ENCODE results near the gene BAG5.

BAG5 gene

GRCh38 chr14:103542605-103543088 lies 19.8 kb downstream of the BAG5 start:
- no peak overlapping the region for H3K4me3 ChIP-seq (ENCODE audit: low read depth, low read length)
- TF ChIP-seq, protein P1, sequence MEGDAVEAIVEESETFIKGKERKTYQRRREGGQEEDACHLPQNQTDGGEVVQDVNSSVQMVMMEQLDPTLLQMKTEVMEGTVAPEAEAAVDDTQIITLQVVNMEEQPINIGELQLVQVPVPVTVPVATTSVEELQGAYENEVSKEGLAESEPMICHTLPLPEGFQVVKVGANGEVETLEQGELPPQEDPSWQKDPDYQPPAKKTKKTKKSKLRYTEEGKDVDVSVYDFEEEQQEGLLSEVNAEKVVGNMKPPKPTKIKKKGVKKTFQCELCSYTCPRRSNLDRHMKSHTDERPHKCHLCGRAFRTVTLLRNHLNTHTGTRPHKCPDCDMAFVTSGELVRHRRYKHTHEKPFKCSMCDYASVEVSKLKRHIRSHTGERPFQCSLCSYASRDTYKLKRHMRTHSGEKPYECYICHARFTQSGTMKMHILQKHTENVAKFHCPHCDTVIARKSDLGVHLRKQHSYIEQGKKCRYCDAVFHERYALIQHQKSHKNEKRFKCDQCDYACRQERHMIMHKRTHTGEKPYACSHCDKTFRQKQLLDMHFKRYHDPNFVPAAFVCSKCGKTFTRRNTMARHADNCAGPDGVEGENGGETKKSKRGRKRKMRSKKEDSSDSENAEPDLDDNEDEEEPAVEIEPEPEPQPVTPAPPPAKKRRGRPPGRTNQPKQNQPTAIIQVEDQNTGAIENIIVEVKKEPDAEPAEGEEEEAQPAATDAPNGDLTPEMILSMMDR (IDR thresholded peaks at IDR 0.05; ENCODE audit: borderline replicate concordance, insufficient read depth, low read depth, low read length) = no peak

DNA sequence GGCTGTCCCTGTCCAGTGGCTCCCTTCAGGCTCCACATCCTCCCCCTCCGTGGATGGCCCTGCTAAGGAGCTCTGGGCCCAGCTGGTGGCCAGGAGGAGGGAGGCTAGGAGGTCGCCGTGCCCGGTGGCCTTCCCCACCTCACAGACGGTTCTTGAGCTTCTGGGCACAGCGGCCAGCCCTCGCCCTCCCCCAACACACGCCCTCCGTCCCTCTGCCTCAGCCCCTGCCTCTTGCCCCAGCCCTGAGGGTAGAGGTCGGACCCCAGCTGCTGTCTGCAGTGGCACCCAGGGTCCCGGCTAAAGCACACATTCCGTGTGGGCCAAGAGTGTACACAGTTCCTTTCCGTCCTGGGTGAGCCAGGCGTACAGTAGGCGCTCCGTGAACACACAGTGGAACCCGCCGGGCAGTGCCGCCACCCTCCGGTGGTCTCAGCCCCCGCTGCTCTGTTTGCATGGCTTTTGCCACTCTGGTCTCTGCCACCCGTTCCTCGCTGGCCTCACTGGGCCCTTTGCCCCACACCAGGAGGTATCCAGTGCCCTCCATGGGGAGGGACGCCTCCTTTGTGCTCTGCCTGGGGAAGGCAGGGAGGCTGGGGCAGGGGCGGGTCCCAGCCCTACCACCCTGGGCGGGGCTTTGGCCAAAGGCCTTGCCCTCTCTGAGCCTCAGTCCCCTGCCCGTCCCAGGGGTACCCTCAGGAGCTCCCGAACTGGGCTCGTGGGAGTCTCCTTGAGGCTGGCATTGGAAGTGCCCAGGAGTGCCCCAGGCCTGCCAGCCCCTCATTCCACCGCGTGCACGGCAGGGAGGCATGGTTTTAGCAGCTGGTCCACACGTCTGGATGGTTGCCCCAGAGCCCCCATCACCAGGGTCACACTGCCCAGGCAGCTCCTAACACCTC lies 20.5 kb downstream of the BAG5 start:
- TF ChIP-seq, protein P1 (IDR thresholded peaks at IDR 0.05; ENCODE audit: borderline replicate concordance, insufficient read depth, low read depth, low read length) = no peak
- no peak overlapping the region for H3K4me3 ChIP-seq (ENCODE audit: low read depth, low read length)

DNA sequence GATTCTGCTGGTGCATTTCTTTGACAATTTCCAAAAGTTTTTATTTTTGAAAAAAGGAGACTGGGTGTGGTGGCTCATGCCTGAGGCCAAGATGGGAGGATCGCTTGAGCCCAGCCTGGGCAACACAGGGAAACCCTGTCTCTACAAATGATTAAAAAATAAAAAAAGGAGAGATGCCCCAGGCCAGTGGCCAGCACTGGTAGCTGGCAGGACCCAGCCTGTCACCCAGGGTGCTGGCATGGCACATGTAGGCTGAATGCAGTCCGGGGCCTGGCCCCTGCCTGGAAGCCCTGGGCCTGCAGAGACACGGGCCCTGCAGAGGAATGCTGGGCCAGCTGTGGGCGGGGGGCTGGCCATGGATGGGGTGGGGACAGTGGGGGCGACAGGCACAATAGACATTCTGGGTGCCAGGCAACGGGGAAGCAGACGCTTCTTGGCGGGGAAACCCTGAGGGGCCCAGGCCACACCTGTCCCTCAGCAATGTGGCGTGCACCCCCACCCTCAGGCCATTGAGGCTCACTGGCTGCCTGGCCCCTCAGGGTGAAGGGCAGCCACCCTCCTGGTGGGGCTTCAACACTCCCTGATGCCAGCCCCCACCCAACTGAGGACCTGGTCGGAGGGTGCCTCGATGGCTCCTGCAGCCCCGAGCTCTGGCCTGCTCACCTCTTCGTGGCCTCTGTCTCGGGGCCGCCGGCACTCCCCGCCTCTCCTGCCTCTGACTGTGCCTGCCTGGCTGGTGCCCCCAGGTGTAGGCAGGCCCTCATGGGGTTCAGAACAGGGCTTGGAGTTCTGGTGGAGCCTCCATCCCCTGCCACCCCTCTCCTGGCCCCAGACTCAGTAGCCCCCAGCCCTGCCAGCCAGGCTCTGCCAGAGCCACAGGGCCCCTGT lies 21.4 kb downstream of the BAG5 start:
- TF ChIP-seq, protein P1 (IDR thresholded peaks at IDR 0.05; ENCODE audit: borderline replicate concordance, insufficient read depth, low read depth, low read length) = no peak

DNA sequence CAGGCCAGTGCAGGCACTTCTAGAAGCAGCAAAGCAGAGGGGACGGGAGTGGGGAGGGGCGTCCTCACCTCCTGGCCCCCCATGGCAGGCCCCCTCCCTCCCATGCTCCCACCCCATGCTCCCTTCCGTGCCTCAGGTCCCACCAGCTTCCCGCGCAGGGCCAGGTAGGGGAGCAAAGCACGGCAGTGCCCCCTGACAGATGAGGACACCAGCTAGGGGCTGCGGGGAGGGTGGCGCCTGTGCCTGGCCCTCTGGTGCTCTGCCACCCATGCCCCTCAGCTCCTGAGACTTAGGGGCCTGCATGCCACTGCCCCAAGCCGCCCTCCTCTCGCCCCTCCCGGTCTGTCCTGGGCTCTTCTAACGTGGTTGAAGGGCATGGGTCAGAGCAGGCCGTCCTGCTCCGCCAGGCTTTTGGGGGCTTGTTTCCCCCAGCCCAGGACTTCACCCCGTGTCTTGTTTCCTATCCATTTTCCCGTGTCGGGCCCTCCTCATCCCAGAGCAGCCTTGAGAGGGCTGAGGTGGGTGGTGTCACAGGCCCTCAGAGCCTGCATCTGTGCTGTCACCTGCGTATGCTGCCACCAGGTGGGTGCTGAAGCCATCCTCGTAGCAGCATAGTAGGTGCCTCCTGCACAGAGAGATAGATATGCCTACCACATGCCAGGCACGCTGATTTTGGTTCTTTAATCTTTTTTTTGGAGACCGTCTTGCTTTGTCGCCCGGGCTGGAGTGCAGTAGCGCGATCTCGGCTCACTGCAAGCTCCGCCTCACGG lies 23.2 kb downstream of the BAG5 start:
- TF ChIP-seq, protein P1 (IDR thresholded peaks at IDR 0.05; ENCODE audit: borderline replicate concordance, insufficient read depth, low read depth, low read length) = no peak
- no peak overlapping the region for H3K4me3 ChIP-seq (ENCODE audit: low read depth, low read length)

More for the DNA sequence above, 21.4 kb downstream of the BAG5 start:
- H3K4me3 ChIP-seq (ENCODE audit: low read depth, low read length) = no peak overlapping the region

- no peak overlapping the region for H3K4me3 ChIP-seq (ENCODE audit: low read depth, low read length)
- TF ChIP-seq, protein P1 (IDR thresholded peaks at IDR 0.05; ENCODE audit: borderline replicate concordance, insufficient read depth, low read depth, low read length) = no peak
These were observed 24.0 kb downstream of the BAG5 start for GRCh38 chr14:103538291-103539055.
